ENCODE data around the gene FDPS. TPM values are rescaled to one million over a fixed set of nuclear protein-coding genes. Genes with fewer than 3 reads are reported as not detected.

The FDPS gene
- total RNA-seq, 1 experiment from 2014 or later: 269 TPM

GRCh38 chr1:155261852-155262673 lies 46.6 kb upstream of the FDPS start, which contains the start of gene SCAMP3:
TSS of gene SCAMP3 (minus strand) at chr1:155262360. CDS start at chr1:155262151, 209 bp downstream.
- intact Hi-C loops (cut with micrococcal nuclease): no loop called here
- H2AFZ ChIP-seq (ENCODE audit: low read depth, low read length, poor library complexity, severe bottlenecking): no peak within 1 kb of the TSS
- POLR2A ChIA-PET: interaction anchor here (1.0 to 2.1 kb wide), 2 partner anchors 11 kb away, joined by 3 to 19 read pairs; partner anchors contain the start of gene CLK2
- peak; percentile 94 for TF ChIP-seq POLR2AphosphoS5 (IDR thresholded peaks at IDR 0.05; ENCODE audit: low read depth, low read length)
- no peak for TF ChIP-seq EZH2phosphoT487 (IDR thresholded peaks at IDR 0.05; ENCODE audit: borderline replicate concordance)
- TF ChIP-seq, protein P1, sequence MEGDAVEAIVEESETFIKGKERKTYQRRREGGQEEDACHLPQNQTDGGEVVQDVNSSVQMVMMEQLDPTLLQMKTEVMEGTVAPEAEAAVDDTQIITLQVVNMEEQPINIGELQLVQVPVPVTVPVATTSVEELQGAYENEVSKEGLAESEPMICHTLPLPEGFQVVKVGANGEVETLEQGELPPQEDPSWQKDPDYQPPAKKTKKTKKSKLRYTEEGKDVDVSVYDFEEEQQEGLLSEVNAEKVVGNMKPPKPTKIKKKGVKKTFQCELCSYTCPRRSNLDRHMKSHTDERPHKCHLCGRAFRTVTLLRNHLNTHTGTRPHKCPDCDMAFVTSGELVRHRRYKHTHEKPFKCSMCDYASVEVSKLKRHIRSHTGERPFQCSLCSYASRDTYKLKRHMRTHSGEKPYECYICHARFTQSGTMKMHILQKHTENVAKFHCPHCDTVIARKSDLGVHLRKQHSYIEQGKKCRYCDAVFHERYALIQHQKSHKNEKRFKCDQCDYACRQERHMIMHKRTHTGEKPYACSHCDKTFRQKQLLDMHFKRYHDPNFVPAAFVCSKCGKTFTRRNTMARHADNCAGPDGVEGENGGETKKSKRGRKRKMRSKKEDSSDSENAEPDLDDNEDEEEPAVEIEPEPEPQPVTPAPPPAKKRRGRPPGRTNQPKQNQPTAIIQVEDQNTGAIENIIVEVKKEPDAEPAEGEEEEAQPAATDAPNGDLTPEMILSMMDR (IDR thresholded peaks at IDR 0.05 in 2 of 3, conservative IDR thresholded peaks at IDR 0.05 in 1 of 3; ENCODE audit: borderline replicate concordance in 1 of 3, insufficient read depth in 1 of 3, low read depth in 2 of 3, low read length in 2 of 3): no peak
- TF ChIP-seq SIN3A (IDR thresholded peaks at IDR 0.05; ENCODE audit: low read depth): peak; percentile 60
- peak; percentile 95 for TF ChIP-seq MAX (IDR thresholded peaks at IDR 0.05)
- TF ChIP-seq, protein P2, sequence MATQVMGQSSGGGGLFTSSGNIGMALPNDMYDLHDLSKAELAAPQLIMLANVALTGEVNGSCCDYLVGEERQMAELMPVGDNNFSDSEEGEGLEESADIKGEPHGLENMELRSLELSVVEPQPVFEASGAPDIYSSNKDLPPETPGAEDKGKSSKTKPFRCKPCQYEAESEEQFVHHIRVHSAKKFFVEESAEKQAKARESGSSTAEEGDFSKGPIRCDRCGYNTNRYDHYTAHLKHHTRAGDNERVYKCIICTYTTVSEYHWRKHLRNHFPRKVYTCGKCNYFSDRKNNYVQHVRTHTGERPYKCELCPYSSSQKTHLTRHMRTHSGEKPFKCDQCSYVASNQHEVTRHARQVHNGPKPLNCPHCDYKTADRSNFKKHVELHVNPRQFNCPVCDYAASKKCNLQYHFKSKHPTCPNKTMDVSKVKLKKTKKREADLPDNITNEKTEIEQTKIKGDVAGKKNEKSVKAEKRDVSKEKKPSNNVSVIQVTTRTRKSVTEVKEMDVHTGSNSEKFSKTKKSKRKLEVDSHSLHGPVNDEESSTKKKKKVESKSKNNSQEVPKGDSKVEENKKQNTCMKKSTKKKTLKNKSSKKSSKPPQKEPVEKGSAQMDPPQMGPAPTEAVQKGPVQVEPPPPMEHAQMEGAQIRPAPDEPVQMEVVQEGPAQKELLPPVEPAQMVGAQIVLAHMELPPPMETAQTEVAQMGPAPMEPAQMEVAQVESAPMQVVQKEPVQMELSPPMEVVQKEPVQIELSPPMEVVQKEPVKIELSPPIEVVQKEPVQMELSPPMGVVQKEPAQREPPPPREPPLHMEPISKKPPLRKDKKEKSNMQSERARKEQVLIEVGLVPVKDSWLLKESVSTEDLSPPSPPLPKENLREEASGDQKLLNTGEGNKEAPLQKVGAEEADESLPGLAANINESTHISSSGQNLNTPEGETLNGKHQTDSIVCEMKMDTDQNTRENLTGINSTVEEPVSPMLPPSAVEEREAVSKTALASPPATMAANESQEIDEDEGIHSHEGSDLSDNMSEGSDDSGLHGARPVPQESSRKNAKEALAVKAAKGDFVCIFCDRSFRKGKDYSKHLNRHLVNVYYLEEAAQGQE (IDR thresholded peaks at IDR 0.05; ENCODE audit: low read depth): no peak
- TF ChIP-seq EZH2 (IDR thresholded peaks at IDR 0.05): no peak
- no peak for TF ChIP-seq ZNF274 (IDR thresholded peaks at IDR 0.05; ENCODE audit: low read depth, low read length)
- no peak for TF ChIP-seq EGR1 (IDR thresholded peaks at IDR 0.05; ENCODE audit: low read depth)
- peak; percentile 81 for TF ChIP-seq SP1 (IDR thresholded peaks at IDR 0.05; ENCODE audit: low read depth)
- TF ChIP-seq ZFX (IDR thresholded peaks at IDR 0.05): peak; percentile 56; the same call in 1 of the 2 replicates
- no peak for TF ChIP-seq FOSL1 (IDR thresholded peaks at IDR 0.05; ENCODE audit: low read depth)
- no peak for TF ChIP-seq SRF (IDR thresholded peaks at IDR 0.05; ENCODE audit: low read depth)
- TF ChIP-seq TCF7L2 (IDR thresholded peaks at IDR 0.05; ENCODE audit: borderline replicate concordance, extremely low read depth, insufficient read depth, insufficient read length): no peak
- peak; percentile 67 for TF ChIP-seq YY1 (IDR thresholded peaks at IDR 0.05; ENCODE audit: extremely low read depth, insufficient replicate concordance, low read depth, low read length)
- no peak for TF ChIP-seq CBX3 (IDR thresholded peaks at IDR 0.05; ENCODE audit: low read depth)
- peak; percentile 40 for TF ChIP-seq POLR2A (IDR thresholded peaks at IDR 0.05; ENCODE audit: borderline replicate concordance, extremely low read depth, insufficient read depth, insufficient read length)
- peak; percentile 91 for TF ChIP-seq ZBTB33 (IDR thresholded peaks at IDR 0.05; ENCODE audit: extremely low read depth, insufficient replicate concordance, low read length)

More at GRCh38 chr1:155261852-155262673, 46.6 kb upstream of the FDPS start, which contains the start of gene SCAMP3:
- ChIA-PET CTCF (interaction anchor here (1.5 to 1.7 kb wide), 2 partner anchors 11 to 62 kb away, joined by 3 to 13 read pairs; no protein-coding TSS in a partner anchor), RAD21 (ENCODE audit: low non-redundant PET in 1 of 2, low total read pairs in 2 of 2, uncharacterized antibody in 2 of 2, unreplicated experiment in 2 of 2) (interaction anchor here (0.9 to 1.2 kb wide), 2 partner anchors 11 to 62 kb away, joined by 3 read pairs; no protein-coding TSS in a partner anchor)
- H3K4me2 ChIP-seq (ENCODE audit: low read length): peak within 1 kb of the TSS; percentile 93
- peaks cover 39 to 47% of the 10 kb centered on the region in 2 experiments; a peak in 3 of 4 replicates for H3K36me3 ChIP-seq (ENCODE audit: control insufficient read depth in 1 of 2, insufficient read depth in 2 of 2, low read length in 2 of 2)
- TSS peak; percentile 40 for BruUV-seq (replicated peaks)
- peaks cover 7 to 15% of the 10 kb centered on the region in 2 experiments; a peak in 3 of 4 replicates for H3K4me1 ChIP-seq (ENCODE audit: control insufficient read depth in 1 of 2, insufficient read depth in 2 of 2, low read length in 2 of 2)
- peak; percentile 95 for ATAC-seq
- H3K79me2 ChIP-seq (ENCODE audit: insufficient read depth, low read length): peaks cover 17% of the 10 kb centered on the region
- H3K9me2 ChIP-seq (ENCODE audit: insufficient read depth): no peaks in the 10 kb centered on the region
- H3K4me3 ChIP-seq (replicated peaks in 1 of 2; ENCODE audit: low read depth in 1 of 2, low read length in 2 of 2): peak within 1 kb of the TSS; percentile 92 to 94
- no peaks in the 10 kb centered on the region for H3K27me3 ChIP-seq (ENCODE audit: insufficient read depth, low read length)
- H3K27ac ChIP-seq (ENCODE audit: low read depth, low read length): peak within 1 kb of the TSS; percentile 68
- H3K9ac ChIP-seq (ENCODE audit: low read length): peak within 1 kb of the TSS; percentile 68
- peak; percentile 97 for DNase-seq (ENCODE audit: low read depth, low spot score)
- H4K20me1 ChIP-seq (ENCODE audit: insufficient read depth): no peaks in the 10 kb centered on the region
- H3K9me3 ChIP-seq (ENCODE audit: control insufficient read depth in 1 of 2, insufficient read depth in 1 of 2, low read depth in 1 of 2, low read length in 2 of 2): no peaks in the 10 kb centered on the region
